ENCODE measurements around the gene TRABD2B.

TRABD2B gene

DNA sequence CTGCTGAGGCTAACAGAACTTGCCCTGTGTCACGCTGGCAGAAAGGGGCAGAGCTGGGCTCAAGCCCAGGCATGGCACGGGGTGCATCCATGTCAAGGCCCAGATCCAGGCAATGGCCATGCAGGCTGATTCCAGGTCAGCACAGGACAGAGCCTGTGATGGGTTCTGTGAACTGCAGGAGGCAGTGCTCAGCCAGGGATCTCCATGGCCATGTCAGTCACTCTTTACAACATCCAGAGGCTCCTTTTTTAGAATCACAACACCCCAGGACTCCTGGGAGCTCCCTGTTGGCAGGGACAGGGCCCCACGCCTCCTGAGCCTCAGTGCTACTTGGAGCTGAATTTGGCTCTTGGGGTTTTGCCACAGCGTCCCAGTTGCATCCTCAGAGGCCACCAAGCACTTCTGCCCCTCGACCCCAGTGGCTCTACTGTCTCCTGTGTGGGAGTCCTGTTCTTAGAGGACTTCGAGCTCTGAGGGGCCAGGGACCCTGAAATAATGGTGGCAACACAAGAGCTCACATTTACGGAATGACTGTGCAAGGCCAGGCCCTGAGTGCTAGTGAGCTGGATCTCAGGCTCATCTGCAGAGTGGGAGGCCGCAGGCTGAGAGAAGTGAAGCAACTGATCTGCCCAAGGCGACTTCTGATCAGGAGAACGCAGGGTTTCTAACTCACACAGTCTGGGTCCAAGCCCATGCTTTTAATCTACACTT, 211.5 kb downstream of the TRABD2B start:
- Histone ChIP-seq H3K9ac (ENCODE audit: low read length) (no peak overlapping the region), H3K36me3 (ENCODE audit: low read length) (no peaks in the 10 kb centered on the region), H2AFZ (ENCODE audit: low read depth, low read length, severe bottlenecking) (no peak overlapping the region), H3F3A (ENCODE audit: insufficient read depth) (no peaks in the 10 kb centered on the region), H3K9me2 (replicated peaks; ENCODE audit: insufficient read depth, low read length) (no peaks in the 10 kb centered on the region), H3K4me2 (ENCODE audit: low read depth, low read length, poor library complexity, severe bottlenecking) (no peak overlapping the region), H3K4me3 (ENCODE audit: insufficient read depth, low read length, poor library complexity, severe bottlenecking) (no peak overlapping the region), H3K27me3 (ENCODE audit: low read length) (no peaks in the 10 kb centered on the region), H4K20me1 (ENCODE audit: low read depth, low read length) (no peaks in the 10 kb centered on the region), H3K79me2 (ENCODE audit: insufficient read depth, low read length) (no peaks in the 10 kb centered on the region), H3K27ac (ENCODE audit: low read depth, low read length) (no peak overlapping the region), H3K9me3 (ENCODE audit: insufficient read depth, low read length) (no peaks in the 10 kb centered on the region)
- TF ChIP-seq CTCF (IDR thresholded peaks at IDR 0.05; ENCODE audit: insufficient read depth, low read length, poor library complexity, severe bottlenecking) (no peak), EZH2phosphoT487 (conservative IDR thresholded peaks at IDR 0.05; ENCODE audit: low read length) (no peak)

- Histone ChIP-seq H2AFZ (ENCODE audit: low read depth, low read length, severe bottlenecking) (no peak overlapping the region), H3K27ac (ENCODE audit: low read depth, low read length) (no peak overlapping the region), H3K9me2 (replicated peaks; ENCODE audit: insufficient read depth, low read length) (no peaks in the 10 kb centered on the region), H3K79me2 (ENCODE audit: insufficient read depth, low read length) (no peaks in the 10 kb centered on the region), H3K4me3 (ENCODE audit: insufficient read depth, low read length, poor library complexity, severe bottlenecking) (no peak overlapping the region), H3K9me3 (ENCODE audit: insufficient read depth, low read length) (no peaks in the 10 kb centered on the region), H3K4me2 (ENCODE audit: low read depth, low read length, poor library complexity, severe bottlenecking) (no peak overlapping the region), H4K20me1 (ENCODE audit: low read depth, low read length) (no peaks in the 10 kb centered on the region), H3K36me3 (ENCODE audit: low read length) (no peaks in the 10 kb centered on the region), H3K9ac (ENCODE audit: low read length) (no peak overlapping the region), H3F3A (ENCODE audit: insufficient read depth) (no peaks in the 10 kb centered on the region), H3K27me3 (ENCODE audit: low read length) (no peaks in the 10 kb centered on the region)
- TF ChIP-seq EZH2phosphoT487 (conservative IDR thresholded peaks at IDR 0.05; ENCODE audit: low read length): no peak
- TF ChIP-seq CTCF (IDR thresholded peaks at IDR 0.05; ENCODE audit: insufficient read depth, low read length, poor library complexity, severe bottlenecking): no peak
Measured at GRCh38 chr1:47785118-47785517, 212.1 kb downstream of the TRABD2B start.

DNA sequence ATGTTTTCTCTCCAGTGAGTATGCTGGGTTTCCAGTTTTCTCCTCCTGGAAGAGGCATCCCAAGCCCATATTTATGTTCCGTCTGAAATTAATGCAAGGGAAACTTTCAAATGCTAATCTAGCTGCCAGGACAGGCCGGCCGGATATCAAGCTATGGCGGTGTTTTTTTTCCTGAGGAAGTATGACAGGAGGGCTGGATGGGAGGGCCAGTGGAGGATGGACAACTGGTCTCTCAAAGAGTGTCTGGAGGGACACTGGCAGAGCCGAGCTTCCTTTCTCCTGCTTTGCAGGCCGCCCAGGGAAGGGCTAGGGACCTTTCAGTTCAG, 212.7 kb downstream of the TRABD2B start:
- H2AFZ ChIP-seq (ENCODE audit: low read depth, low read length, severe bottlenecking): no peak overlapping the region
- TF ChIP-seq CTCF (IDR thresholded peaks at IDR 0.05; ENCODE audit: insufficient read depth, low read length, poor library complexity, severe bottlenecking): no peak
- TF ChIP-seq EZH2phosphoT487 (conservative IDR thresholded peaks at IDR 0.05; ENCODE audit: low read length): no peak

More for the DNA sequence above, 212.7 kb downstream of the TRABD2B start:
- Histone ChIP-seq H3K79me2 (ENCODE audit: insufficient read depth, low read length) (no peaks in the 10 kb centered on the region), H3K4me2 (ENCODE audit: low read depth, low read length, poor library complexity, severe bottlenecking) (no peak overlapping the region), H3K27me3 (ENCODE audit: low read length) (no peaks in the 10 kb centered on the region), H3K36me3 (ENCODE audit: low read length) (no peaks in the 10 kb centered on the region), H3K9me2 (replicated peaks; ENCODE audit: insufficient read depth, low read length) (no peaks in the 10 kb centered on the region), H3K9ac (ENCODE audit: low read length) (no peak overlapping the region), H3K9me3 (ENCODE audit: insufficient read depth, low read length) (no peaks in the 10 kb centered on the region), H3K4me3 (ENCODE audit: insufficient read depth, low read length, poor library complexity, severe bottlenecking) (no peak overlapping the region), H3K27ac (ENCODE audit: low read depth, low read length) (no peak overlapping the region), H4K20me1 (ENCODE audit: low read depth, low read length) (no peaks in the 10 kb centered on the region), H3F3A (ENCODE audit: insufficient read depth) (no peaks in the 10 kb centered on the region)
